GM19372 (cell line): ENCODE measurements around the gene SYT3.
"Not testable (repeated sequence)": the region's sequence is repeated elsewhere in the genome, so short reads cannot be mapped to it uniquely, and the experiment has no call there.

Source experiments
- ATAC-seq: cut with Tn5 transposase; IDR thresholded peaks from one replicate; pipeline ENCODE4 v1.9.1; 2021; ENCODE audit warnings: mild to moderate bottlenecking, low read depth, moderate library complexity; ENCODE audit not compliant: unreplicated experiment

The SYT3 gene

GRCh38 chr19:50638600-50638999, 1.1 kb downstream of the SYT3 start:
- ATAC-seq = no peak

GRCh38 chr19:50636317-50637085, 3.2 kb downstream of the SYT3 start:
- no peak for ATAC-seq

- no peak for ATAC-seq
Observed at GRCh38 chr19:50633973-50634372, 5.7 kb downstream of the SYT3 start.

GRCh38 chr19:50633359-50633758, 6.3 kb downstream of the SYT3 start:
- ATAC-seq = no peak

GRCh38 chr19:50632151-50632835, 7.4 kb downstream of the SYT3 start:
- no peak for ATAC-seq

- no peak for ATAC-seq
Observed at GRCh38 chr19:50629801-50630200, 9.9 kb downstream of the SYT3 start.

GRCh38 chr19:50629194-50629593, 10.5 kb downstream of the SYT3 start:
- ATAC-seq = no peak

GRCh38 chr19:50628551-50628950, 11.1 kb downstream of the SYT3 start:
- ATAC-seq = no peak

GRCh38 chr19:50628146-50628545, 11.5 kb downstream of the SYT3 start:
- no peak for ATAC-seq

GRCh38 chr19:50626795-50627194, 12.9 kb downstream of the SYT3 start:
- ATAC-seq = no peak

GRCh38 chr19:50626011-50626410, 13.7 kb downstream of the SYT3 start:
- no peak for ATAC-seq

GRCh38 chr19:50624949-50625600, 14.6 kb downstream of the SYT3 start:
- no peak for ATAC-seq

GRCh38 chr19:50620394-50620906, 19.2 kb downstream of the SYT3 start:
- not testable (repeated sequence) for ATAC-seq

GRCh38 chr19:50619184-50619583, 20.5 kb downstream of the SYT3 start:
- not testable (repeated sequence) for ATAC-seq

- ATAC-seq = not testable (repeated sequence)
Observed at GRCh38 chr19:50618379-50618778, 21.3 kb downstream of the SYT3 start.

- not testable (repeated sequence) for ATAC-seq
Observed at GRCh38 chr19:50612504-50613404, 26.9 kb downstream of the SYT3 start.

GRCh38 chr19:50607874-50608785, 31.6 kb downstream of the SYT3 start:
- no peak for ATAC-seq

GRCh38 chr19:50607388-50607787, 32.3 kb downstream of the SYT3 start:
- ATAC-seq = no peak
